ENCODE data around the gene NR3C2.
A peak's percentile ranks its signal among the peaks of the same experiment; 100 is the strongest.
"Not testable (repeated sequence)": the region's sequence is repeated elsewhere in the genome, so short reads cannot be mapped to it uniquely, and the experiment has no call there.

Gene NR3C2

GRCh38 chr4:148364525-148364924 is 77.7 kb downstream of the NR3C2 start:
- no peak for DNase-seq

- DNase-seq: no peak
Measured at GRCh38 chr4:148359769-148360168, 82.4 kb downstream of the NR3C2 start.

- DNase-seq: peak; percentile 24
Measured at GRCh38 chr4:148355442-148356123, 86.6 kb downstream of the NR3C2 start.

DNA sequence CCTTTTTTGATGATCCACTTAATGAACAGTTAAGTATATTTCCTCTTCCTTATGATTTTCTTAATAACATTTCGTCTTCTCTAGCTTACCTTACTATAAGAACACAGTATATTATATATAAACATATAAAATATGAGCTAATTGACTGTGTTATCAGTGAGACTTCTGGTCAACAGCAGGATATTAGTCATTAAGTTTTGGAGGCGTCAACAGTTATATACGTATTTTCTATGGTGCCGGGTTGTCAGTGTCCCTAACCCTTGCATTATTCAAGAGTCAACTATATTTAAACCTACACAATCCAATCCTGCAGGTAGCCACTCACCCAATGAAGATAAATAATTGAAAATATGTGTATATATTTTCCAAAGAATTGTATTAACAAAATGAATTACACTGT is 88.0 kb downstream of the NR3C2 start:
- no peak for DNase-seq

- DNase-seq: no peak
Measured at GRCh38 chr4:148353571-148353970, 88.6 kb downstream of the NR3C2 start.

- DNase-seq: no peak
Measured at GRCh38 chr4:148349153-148349552, 93.1 kb downstream of the NR3C2 start.

GRCh38 chr4:148346657-148347056 is 95.6 kb downstream of the NR3C2 start:
- no peak for DNase-seq

- no peak for DNase-seq
Measured at GRCh38 chr4:148345509-148345908, 96.7 kb downstream of the NR3C2 start.

DNA sequence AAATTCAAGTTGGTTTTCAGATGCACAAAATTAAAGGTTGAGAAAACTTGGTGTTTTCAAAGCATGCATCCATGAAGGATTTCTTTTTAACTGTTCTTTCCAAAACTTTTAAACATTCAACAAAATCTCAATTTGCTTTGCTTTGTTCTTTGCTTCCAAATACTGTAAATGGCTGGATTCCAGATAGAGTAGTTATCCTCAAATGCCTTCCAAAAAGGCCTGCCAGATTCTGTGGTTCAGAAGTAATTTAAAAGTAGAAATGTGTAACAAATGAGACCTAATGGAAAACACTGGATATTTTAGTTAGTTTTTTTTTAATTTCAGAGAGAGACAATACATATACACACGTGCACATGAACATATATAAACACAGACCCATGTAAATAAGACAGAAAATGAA is 97.3 kb downstream of the NR3C2 start:
- no peak for DNase-seq

- no peak for DNase-seq
Measured at GRCh38 chr4:148344352-148344751, 97.9 kb downstream of the NR3C2 start.

DNA sequence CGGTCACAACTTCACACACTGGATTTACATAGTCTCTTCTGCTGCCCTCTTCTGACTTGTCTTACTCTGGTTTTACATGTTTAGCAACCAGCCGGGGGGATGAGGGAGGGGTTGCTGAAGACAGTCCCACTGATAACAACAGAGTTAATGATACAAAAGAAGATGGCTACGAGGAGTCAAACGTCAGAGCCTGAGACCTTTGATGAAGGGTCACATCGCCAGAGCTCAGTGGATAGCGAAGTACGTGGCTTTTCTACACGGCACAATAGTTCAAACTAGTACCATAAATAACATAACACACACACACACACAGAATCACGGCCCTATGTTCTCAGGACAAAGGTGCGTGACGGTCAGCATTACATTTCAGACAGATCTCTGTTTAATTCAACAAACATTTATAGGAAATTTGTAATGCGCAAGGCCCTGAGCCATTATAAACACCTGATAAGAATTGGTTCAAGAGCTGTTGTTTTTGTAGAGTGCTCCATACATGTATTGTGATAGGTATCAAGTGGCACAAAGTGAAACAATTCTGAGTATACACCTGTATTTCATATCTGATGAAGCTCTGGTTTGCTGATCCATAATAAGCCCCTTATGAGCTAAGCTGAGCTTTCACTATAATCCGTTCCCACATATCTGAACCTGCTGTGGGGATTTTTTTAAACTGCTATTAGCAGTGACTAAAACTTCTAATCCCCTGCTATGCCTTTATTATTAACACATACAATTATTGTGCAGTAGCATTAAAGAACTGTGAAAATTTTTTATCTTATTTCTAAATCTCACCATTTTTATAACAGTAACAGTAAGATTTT is 100.0 kb downstream of the NR3C2 start:
- no peak for DNase-seq

- DNase-seq: no peak
Measured at GRCh38 chr4:148335133-148335532, 107.1 kb downstream of the NR3C2 start.

DNA sequence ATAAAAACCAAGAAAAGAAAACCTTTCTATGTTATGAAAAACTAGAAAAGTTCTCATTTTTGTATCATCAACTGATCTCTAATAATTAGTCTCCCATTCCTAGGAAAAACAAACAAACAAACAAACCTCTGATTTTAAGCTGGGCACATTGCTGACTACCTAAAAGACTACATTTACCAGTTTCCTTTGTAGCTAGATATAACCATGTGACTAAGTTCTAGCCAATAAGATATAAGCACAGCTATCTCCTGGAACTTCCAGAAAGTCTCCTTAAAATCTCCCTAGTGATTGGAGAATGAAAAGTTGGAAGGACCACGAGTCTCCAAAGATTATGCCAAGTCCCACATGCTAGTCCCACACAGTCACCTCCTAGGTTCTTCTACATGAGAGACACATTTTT is 108.9 kb downstream of the NR3C2 start:
- no peak for DNase-seq

DNA sequence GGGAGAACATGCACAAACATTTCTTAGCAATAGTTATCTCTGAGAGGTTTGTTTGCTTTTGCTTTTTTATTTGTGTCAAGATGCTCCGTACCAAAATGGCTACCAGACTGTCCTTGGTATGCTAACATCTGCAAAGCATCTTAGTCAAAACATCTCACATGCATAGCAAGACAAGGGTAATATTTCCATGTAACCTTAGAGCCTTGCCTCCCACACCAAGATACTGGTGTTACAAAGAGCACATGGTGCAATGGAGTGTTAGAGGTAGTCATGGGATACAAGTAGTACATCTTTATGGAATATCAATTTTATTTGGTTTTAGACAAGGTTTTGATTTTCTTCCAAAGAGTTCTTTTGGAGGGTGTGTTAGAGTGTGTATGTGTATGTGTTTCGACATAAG is 109.7 kb downstream of the NR3C2 start:
- DNase-seq: no peak

DNA sequence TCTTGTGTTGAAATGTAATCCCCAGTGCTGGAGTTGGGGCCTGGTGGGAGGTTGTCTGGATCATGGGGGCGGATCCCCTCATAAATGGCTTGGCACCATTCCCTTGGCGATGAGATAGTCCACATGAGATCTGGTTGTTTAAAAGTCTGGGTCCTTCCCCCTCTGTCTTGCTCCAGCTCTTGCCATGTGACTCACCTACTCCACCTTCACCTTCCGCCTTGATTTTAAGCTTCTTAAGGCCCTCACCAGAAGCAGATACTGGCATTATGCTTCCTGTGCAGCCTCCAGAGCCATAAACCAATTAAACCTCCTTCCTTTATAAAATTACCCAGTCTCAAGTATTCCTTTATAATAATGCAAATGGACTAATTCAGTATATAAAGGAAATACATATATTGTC is 111.5 kb downstream of the NR3C2 start:
- no peak for DNase-seq

DNA sequence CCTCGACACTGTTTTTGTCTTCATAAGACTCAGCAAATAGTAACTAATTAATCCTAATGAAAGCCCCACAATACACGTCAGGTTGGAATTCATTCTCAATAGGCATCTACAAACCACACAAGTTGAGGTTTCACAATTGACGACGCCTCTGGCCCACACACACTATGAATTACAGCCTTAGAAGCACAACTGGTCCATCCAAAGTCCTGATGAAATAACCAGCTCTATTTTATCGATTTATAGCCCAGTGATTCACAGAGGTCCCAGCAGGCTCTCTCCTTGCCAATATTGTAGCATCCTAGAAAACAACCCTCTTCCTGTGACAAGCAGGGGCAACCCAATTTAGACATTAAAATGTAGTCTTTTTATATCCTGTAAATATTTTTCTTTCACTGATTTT is 112.1 kb downstream of the NR3C2 start:
- DNase-seq: no peak

GRCh38 chr4:148329751-148330150 is 112.5 kb downstream of the NR3C2 start:
- DNase-seq: no peak

DNA sequence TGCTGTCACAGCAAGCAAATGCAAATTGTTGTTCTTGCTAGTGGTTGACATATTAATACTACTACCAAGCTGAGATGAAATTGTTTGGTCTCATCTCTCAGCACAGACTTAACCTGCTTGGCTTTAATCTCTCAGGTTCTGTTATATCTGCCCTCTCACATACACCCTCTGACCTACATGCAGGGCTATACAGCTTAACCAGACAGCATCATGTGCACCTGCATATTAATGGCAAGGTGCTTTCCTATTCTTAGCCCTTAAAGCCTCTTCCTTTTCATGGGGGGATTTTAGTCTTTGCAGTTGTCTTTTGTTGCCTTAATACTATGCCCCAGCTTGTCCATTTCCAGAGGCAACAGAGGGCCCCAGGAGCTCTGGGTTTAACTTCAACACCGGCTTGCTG is 114.5 kb downstream of the NR3C2 start:
- no peak for DNase-seq

DNA sequence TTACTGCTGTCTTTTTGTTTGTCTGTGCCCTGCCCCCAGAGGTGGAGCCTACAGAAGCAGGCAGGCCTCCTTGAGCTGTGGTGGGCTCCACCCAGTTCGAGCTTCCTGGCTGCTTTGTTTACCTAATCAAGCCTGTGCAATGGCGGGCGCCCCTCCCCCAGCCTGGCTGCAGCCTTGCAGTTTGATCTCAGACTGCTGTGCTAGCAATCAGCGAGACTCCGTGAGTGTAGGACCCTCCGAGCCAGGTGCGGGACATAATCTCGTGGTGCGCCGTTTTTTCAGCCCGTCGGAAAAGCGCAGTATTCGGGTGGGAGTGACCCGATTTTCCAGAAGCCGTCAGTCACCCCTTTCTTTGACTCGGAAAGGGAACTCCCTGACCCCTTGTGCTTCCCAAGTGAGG is 118.9 kb downstream of the NR3C2 start:
- DNase-seq: not testable (repeated sequence)

GRCh38 chr4:148315049-148315448 is 127.2 kb downstream of the NR3C2 start:
- no peak for DNase-seq

DNA sequence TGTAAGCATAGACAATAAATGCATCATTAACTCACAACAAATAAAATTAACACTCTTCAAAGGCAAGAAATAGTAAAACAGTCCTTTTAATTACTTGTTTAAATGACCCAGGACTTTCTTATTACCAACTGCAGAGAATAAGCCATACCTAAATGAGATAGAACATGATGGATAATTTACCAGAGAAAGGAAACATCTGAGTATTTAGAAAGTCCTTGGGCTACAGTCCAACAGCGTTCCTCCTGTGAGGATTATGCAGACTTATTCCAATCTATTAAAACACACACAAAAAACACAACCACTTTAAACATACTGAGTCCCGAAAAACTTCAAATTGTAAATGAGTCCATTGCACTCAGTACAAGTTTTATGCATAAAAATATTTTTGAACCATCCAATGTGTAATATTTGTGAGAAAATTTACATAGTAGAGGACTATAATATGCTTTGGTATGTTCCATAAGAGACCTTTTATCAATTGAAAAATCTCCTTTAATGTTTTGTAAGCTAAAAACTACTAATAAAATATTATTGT is 129.2 kb downstream of the NR3C2 start:
- no peak for DNase-seq

- no peak for DNase-seq
Measured at GRCh38 chr4:148311526-148311925, 130.7 kb downstream of the NR3C2 start.

DNA sequence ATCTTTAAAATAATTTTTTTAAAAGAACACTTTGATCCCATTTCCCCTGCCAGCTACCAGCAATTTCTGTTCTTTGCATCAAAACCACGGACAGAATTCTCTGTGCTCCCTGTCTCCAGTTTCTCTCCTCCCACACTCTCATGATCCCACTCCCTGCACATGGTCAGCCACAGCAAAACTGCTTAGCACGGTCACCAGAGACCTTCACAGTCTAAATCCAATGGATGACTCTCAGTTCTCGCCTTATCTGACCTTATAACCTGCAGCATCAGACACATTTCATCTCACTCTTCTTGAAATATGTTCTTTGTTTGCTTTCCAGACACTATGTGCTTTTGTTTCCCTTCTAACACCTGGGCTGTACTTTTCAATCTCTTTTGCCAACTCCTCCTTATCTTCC is 131.5 kb downstream of the NR3C2 start:
- no peak for DNase-seq

GRCh38 chr4:148305751-148306150 is 136.5 kb downstream of the NR3C2 start:
- no peak for DNase-seq

Data from CD4-positive, alpha-beta T cell treated with Interleukin-4 for 4 hours (primary cell).